HFF-Myc (cell line): ENCODE measurements around the gene DCAF8L1.
"Not testable (repeated sequence)": the region's sequence is repeated elsewhere in the genome, so short reads cannot be mapped to it uniquely, and the experiment has no call there.

Source experiments
- DNase-seq: peaks from one replicate; pipeline ENCODE4 v3.0.0-alpha.2; 2011; ENCODE audit warnings: low read depth; ENCODE audit errors: extremely low read depth
- H3K4me3 ChIP-seq: replicated peaks from 2 replicates; pipeline ENCODE4 v1.5.1; 2011; ENCODE audit warnings: low read depth, mild to moderate bottlenecking, control low read depth, low read length
- TF ChIP-seq, protein P1 (sequence below): IDR thresholded peaks from 2 replicates; pipeline ENCODE4 v1.5.1; 2012; ENCODE audit warnings: mild to moderate bottlenecking, low read depth, low read length, control low read depth; ENCODE audit errors: missing control alignments

Gene DCAF8L1

GRCh38 chrX:27966955-27967354, 14.3 kb downstream of the DCAF8L1 start:
- TF ChIP-seq, protein P1, sequence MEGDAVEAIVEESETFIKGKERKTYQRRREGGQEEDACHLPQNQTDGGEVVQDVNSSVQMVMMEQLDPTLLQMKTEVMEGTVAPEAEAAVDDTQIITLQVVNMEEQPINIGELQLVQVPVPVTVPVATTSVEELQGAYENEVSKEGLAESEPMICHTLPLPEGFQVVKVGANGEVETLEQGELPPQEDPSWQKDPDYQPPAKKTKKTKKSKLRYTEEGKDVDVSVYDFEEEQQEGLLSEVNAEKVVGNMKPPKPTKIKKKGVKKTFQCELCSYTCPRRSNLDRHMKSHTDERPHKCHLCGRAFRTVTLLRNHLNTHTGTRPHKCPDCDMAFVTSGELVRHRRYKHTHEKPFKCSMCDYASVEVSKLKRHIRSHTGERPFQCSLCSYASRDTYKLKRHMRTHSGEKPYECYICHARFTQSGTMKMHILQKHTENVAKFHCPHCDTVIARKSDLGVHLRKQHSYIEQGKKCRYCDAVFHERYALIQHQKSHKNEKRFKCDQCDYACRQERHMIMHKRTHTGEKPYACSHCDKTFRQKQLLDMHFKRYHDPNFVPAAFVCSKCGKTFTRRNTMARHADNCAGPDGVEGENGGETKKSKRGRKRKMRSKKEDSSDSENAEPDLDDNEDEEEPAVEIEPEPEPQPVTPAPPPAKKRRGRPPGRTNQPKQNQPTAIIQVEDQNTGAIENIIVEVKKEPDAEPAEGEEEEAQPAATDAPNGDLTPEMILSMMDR, result no peak
- no peak for DNase-seq
- H3K4me3 ChIP-seq, result no peak overlapping the region

GRCh38 chrX:27966492-27966891, 14.8 kb downstream of the DCAF8L1 start:
- DNase-seq, result no peak
- TF ChIP-seq, protein P1, result no peak

GRCh38 chrX:27965348-27965747, 15.9 kb downstream of the DCAF8L1 start:
- DNase-seq, result not testable (repeated sequence)

More at GRCh38 chrX:27966492-27966891, 14.8 kb downstream of the DCAF8L1 start:
- no peak overlapping the region for H3K4me3 ChIP-seq

DNA sequence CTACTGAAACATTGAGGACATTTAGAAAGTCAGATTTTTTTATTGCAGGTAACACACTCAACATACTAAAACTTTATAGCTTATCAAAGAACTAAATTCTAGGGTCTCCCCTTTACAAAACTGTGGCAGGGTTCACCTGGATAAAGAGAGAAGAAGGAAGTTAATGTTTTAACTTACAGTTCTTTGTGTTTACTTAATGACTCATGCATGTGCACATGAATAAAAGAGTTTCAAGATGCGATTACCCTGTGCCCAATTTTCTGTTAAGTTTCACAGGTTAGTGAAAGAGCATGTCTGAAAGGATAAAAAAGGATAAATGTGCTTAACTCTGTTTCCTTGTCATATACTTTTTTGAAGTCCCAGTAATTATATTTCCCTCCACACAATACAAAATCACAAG, 16.8 kb downstream of the DCAF8L1 start:
- TF ChIP-seq, protein P1, result no peak
- DNase-seq, result no peak
- H3K4me3 ChIP-seq, result no peak overlapping the region

More at GRCh38 chrX:27965348-27965747, 15.9 kb downstream of the DCAF8L1 start:
- not testable (repeated sequence) for H3K4me3 ChIP-seq

DNA sequence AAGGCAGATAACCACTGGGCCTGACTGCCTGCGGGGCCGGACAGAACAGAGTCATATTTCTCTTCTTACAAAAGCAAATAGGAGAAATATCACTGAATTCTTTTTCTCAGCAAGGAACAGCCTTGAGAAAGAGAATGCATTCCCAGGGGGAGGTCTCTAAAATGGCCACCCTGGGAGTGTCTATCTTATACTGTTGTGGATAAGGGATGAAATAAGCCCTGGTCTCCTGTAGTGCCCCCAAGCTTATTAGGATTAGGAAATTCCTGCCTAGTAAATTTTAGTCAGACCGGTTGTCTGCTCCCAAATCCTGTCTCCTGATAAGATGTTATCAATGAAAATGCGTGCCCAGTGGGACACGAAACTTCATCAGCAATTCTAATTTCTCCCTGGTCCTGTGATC, 20.8 kb downstream of the DCAF8L1 start:
- H3K4me3 ChIP-seq, DNase-seq: not testable (repeated sequence)

DNA sequence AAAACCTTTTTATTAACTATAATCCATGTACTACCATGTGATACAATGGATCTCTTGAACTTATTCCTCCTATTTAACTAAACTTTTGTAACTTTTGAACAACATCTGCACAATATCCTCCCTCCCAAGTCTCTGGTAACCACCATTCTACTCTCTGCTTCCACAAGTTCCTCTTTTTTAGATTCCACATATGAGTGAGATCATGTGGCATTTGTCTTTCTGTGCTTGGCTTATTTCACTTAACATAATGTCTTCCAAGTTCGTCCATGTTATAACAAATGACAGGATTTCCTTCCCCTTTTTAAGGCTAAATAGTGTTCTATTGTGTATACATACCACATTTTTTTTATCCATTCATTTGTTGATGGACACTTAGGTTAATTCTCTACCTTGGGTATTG, 28.1 kb downstream of the DCAF8L1 start:
- TF ChIP-seq, protein P1, result no peak
- no peak overlapping the region for H3K4me3 ChIP-seq

DNA sequence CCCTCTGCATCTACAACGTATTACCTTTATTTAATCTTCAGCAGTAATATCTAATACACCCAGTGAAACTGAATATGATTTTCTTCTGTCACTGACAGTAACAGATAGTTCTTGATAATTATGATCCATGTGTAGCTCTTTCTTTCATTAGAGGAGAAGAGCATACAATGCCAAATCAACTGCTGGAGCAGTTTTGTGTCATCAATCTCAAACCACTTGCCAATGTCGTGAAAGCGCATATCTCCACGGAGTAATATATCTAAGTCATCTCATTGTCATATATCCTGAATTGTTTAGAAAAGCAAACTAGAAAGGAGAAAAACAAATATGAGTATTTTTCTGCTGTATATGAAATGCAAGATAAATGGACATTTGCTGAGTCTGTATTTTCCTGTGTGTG, 47.9 kb downstream of the DCAF8L1 start:
- H3K4me3 ChIP-seq, result no peak overlapping the region
- TF ChIP-seq, protein P1, result no peak
- DNase-seq, result no peak

More for the DNA sequence above, 28.1 kb downstream of the DCAF8L1 start:
- no peak for DNase-seq
